Medulla oblongata (tissue), 1 donor: ENCODE data around the gene RND2.
"Not testable (repeated sequence)": the region's sequence is repeated elsewhere in the genome, so short reads cannot be mapped to it uniquely, and the experiment has no call there.

ENCODE experiments used
- DNase-seq: peaks from one replicate; pipeline ENCODE4 v3.0.0-alpha.2; 2015; ENCODE audit errors: extremely low spot score

The RND2 gene

DNA sequence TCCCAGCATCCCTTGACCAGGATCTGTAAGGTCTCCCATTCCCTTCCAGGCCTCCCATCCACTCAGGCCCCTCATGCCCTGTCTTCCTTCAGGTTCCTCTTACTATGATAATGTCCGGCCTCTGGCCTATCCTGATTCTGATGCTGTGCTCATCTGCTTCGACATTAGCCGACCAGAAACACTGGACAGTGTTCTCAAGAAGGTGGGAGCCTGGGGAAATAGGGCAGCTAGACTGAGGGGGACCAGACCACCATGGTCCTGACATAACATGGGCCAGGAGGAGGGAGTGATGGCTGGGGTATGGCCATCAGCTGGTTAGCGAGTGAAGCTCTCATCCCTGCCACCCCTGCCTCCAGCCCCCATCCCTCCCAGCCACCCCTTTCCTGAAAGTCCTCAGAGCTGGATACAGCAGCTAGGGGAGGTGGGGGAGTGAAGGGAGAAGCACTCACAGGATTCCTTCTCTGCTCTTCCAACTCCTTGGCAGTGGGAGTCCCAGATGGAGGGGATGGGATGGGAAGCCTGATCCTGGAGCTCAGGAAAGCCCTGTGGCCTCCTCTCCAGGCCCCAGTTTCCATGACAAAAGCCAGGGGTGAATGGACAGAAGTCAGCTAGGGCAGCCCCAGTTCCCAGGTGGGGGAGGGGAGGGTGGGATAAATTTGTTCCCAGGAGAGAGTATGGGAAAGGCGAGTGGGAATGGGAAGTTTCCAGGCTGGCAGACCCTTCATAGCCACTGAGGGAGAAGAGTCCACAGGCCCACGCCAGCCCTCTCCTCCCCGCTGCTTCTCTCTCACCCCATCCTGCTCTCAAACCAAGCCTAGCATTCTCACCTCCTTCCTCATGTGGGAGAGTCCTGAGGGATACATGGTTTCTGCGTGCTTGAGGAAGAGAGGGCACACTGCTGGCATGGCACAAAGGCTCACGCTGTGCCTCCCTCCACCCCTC lies 2.3 kb downstream of the RND2 start:
- no peak for DNase-seq

DNA sequence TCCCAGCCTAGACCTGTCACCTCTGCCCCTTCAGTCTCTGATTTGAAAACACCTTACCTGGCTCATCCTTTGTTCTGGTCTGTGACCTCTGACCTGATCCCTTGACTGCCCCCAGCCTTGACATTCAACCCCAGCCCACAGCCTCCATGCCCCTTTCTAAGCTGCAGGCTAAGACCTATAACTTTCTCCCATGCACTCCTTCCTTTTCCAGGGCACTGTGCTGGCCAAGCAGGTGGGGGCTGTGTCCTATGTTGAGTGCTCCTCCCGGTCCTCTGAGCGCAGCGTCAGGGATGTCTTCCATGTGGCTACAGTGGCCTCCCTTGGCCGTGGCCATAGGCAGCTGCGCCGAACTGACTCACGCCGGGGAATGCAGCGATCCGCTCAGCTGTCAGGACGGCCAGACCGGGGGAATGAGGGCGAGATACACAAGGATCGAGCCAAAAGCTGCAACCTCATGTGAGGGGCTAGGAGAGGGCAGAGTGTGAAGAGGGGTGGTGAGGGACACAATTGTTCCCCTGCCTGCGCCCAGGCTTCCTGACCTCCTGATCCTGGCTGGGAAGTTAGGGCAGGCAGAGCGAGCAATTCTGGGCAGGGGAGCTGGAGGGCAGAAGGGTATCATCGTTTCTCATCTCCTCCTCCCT lies 3.3 kb downstream of the RND2 start:
- no peak for DNase-seq

- peak; percentile 74 for DNase-seq
These were observed 5.2 kb downstream of the RND2 start for GRCh38 chr17:43030137-43030767.

DNA sequence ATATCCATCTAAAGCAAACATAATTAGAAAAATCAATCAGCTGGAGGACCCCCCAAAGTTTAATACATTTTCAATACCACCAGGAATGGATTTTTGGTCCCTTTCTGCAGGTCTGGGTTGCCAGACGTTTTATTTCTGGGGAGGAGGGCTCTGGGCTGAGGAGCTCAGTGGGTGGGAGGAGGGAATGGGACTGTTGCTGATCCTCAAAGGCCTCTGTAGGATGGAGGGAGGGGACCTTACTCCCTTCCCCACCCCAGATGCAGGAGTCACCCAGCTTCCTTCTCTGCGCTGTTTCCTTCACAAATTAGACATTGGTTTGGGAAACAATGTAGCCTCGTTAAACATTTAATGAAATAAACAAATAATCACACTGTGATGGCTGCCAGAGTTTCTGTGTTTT lies 6.6 kb downstream of the RND2 start:
- no peak for DNase-seq

- peak; percentile 52 for DNase-seq
These were observed 9.2 kb downstream of the RND2 start for GRCh38 chr17:43033948-43034881.

DNA sequence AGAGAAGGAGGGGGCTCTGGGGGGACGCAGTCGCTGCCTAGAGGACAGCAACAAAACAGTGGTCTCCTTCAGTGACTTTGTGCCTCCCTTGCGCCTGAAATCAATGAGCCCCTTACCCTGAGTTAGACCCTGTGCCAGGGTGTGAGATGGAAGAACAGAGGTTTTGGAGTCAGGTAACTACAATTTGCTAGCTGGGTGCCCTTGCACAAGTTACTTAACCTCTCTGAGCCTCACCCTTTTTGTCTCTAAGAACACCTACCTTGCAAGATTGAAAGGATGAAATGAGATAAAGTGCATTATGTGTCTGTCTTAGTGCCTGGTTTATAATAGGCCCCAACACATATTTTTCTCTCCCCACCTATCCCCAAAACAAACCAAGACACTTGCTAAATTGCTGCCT lies 9.9 kb downstream of the RND2 start:
- no peak for DNase-seq

- no peak for DNase-seq
These were observed 14.6 kb downstream of the RND2 start for GRCh38 chr17:43039646-43040045.

- no peak for DNase-seq
These were observed 15.6 kb downstream of the RND2 start for GRCh38 chr17:43040655-43041054.

DNA sequence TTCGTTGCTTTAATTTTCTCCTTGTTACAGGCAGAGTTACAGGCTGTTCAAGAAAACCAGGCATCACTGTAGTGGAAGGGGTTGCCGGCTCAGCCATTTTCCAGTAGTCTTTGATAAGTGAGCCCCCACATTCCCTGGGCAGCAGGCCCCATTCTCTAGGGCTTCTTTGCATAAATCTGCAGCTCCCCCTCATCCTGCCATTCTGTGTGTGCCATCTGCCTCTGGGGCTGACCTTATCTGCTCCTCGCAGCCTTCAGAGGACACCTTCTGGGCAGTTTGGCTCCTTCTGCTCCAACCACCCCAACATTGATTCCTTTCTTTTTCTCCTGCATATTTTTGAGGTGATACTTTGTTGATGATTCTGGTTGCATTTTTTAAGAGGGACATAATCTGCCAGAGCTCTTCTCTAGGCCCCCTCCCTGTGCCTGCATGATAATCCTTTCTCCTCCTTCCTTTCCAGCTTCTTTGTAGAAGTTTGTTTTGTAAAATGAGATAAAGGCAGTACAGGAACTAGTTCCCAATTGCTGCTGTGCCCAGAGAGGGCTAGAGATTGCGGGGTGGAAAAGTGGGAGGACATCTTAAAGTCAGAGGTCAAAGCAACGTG lies 17.1 kb downstream of the RND2 start:
- no peak for DNase-seq

GRCh38 chr17:43043307-43043706 lies 18.3 kb downstream of the RND2 start:
- no peak for DNase-seq

DNA sequence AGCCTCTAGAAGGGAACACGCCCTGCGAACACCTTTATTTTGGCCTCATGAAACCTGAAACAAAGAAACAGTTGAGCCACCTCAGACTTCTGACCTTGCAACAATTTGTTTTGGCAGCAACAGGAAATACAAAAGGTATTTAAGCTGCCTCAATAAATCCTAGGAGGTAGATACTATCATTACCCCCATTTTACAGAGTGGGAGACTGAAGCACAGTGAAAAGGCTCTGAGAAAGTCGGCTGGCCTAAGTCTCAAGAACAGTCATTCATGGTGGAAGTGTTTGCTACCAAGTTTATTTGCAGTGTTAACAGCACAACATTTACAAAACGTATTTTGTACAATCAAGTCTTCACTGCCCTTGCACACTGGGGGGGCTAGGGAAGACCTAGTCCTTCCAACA lies 19.0 kb downstream of the RND2 start:
- no peak for DNase-seq

- DNase-seq = no peak
These were observed 26.9 kb downstream of the RND2 start for GRCh38 chr17:43051969-43052368.

DNA sequence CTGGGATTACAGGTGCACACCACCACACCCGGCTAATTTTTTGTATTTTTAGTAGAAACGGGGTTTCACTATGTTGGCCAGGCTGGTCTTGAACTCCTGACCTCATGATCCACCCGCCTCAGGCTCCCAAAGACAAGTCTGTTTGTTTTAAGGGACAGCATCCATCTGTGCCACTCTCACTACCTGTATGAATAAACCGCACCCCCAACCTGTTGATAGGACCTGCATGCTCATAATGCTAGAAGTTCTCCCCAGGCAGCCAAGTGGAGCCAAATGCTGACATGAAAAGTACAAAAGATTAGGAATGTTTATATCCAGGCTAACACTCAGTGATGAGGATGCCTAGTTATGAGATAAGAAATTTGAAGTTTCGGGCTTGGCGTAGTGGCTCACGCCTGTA lies 28.0 kb downstream of the RND2 start:
- DNase-seq = not testable (repeated sequence)

DNA sequence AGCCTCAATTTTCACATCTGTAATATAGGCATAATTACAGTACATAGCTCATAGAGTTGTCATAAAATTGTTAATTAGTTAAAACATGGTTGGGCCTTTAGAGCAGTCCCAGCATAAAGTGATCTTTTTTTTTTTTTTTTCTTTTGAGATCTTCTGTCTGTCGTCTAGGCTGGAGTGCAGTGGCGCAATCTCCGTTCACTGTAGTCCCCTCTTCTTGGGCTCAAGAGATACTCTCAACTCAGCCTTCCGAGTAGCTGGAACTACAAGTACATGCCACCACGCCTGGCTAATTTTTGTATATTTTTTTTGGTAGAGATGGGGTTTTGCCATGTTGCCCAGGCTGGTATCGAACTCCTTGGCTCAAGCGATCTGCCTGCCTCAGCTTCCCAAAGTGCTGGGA lies 31.0 kb downstream of the RND2 start:
- no peak for DNase-seq

GRCh38 chr17:43062984-43063638 lies 38.1 kb downstream of the RND2 start:
- DNase-seq = no peak

DNA sequence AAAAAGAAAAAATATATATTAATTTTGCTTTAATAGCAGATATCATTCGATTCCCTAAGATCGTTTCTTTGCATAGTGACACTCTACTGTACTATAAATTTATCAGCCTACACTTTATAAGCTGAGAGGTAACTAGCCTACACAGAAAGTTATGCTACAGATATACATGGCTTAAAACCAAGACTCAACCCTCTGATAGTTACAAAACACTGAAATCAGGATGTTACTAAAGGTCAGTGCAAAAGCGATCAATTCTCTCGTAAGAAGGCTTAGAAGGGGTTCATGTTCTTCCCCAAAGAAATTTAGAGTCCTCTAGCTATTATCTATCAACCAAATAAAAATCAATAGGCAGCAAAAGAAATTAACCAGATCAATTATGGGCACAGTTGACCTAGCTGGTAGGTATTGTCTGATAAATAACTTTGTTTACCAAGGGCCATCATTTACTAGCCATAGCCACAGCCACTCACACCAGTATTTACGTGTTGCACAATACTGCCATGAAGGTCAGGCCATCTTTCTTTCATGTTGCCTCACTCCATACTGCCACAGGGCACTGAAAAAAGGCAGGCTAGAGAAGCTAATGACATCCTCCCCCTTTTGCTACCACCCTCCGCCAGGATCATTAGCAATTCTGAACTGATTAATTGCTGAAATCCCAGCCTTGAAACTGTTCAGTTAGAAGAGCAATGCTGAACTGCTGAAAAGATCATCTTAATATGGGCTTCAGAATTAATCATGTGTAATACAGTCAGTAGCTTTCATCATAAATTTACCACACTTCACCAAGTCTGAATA lies 43.7 kb downstream of the RND2 start:
- no peak for DNase-seq

GRCh38 chr17:43069368-43069898 lies 44.4 kb downstream of the RND2 start:
- no peak for DNase-seq

DNA sequence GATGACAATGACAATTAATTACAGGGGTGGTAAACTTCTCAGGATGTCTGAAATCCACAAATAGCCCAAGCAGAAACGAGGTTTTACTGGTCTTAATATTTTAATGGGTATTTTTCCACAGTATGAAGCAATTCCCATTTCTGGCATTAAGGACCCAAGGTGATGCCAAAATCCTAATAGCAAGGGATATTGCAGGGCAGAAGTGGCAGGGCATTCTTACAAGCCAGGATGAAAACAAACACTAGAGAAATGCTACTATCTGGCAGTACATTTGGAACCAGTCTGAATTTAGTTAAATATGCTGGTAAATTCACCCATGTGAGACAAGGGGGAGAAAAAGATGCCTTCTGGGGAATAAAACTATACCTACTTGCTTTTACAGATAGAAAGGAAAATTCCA lies 45.2 kb downstream of the RND2 start:
- no peak for DNase-seq

GRCh38 chr17:43070872-43071271 lies 45.8 kb downstream of the RND2 start:
- DNase-seq = no peak

GRCh38 chr17:43074869-43075268 lies 49.8 kb downstream of the RND2 start:
- DNase-seq = no peak
